Esophagus squamous epithelium (tissue), 4 donors: Measurements from ENCODE around the gene KRTAP10-7.

Experiments used
- CTCF ChIP-seq, 6 experiments: fragments of 450-650 bp in 4 of 6; fragments of 200-600 bp in 2 of 6; sonication (generic) in 2 of 6; IDR thresholded peaks; one replicate each; pipeline ENCODE4 v1.5.1; 2016 to 2019; ENCODE audit warnings: antibody characterized with exemption in 6 of 6, mild to moderate bottlenecking in 4 of 6, moderate library complexity in 4 of 6
- POLR2A ChIP-seq, 4 donors: fragments of 450-650 bp; IDR thresholded peaks; one replicate each; pipeline ENCODE4 v1.6.1; 2017; ENCODE audit warnings: antibody characterized with exemption in 4 of 4, mild to moderate bottlenecking in 4 of 4, moderate library complexity in 3 of 4

- TF ChIP-seq POLR2A (IDR thresholded peaks at IDR 0.05), result no peak
- TF ChIP-seq CTCF (IDR thresholded peaks at IDR 0.05), result no peak
These were observed 6.1 kb downstream of the KRTAP10-7 start for GRCh38 chr21:44606495-44606894.
